IgD-negative memory B cell (primary cell): ENCODE results near the gene HOXB2. TPM values are rescaled to one million over a fixed set of nuclear protein-coding genes. Genes with fewer than 3 reads are reported as not detected.
"Not testable (repeated sequence)": the region's sequence is repeated elsewhere in the genome, so short reads cannot be mapped to it uniquely, and the experiment has no call there.

Experiments used
- H3K27ac Mint-ChIP-seq, 3 donors: one replicate each; pipeline ENCODE4 v1.8.0; 2020 to 2022; ENCODE audit warnings: mild to moderate bottlenecking in 3 of 3, mixed read lengths in 3 of 3, moderate library complexity in 1 of 3
- H3K27me3 Mint-ChIP-seq: one replicate; pipeline ENCODE4 v1.8.0; 2021; ENCODE audit warnings: mixed read lengths
- H3K36me3 Mint-ChIP-seq: one replicate; pipeline ENCODE4 v1.8.0; 2020; ENCODE audit warnings: mild to moderate bottlenecking, mixed read lengths
- H3K4me1 Mint-ChIP-seq, 3 donors: one replicate each; pipeline ENCODE4 v1.8.0; 2020 to 2022; ENCODE audit warnings: mixed read lengths in 3 of 3, mild to moderate bottlenecking in 1 of 3
- H3K4me3 Mint-ChIP-seq, 4 donors: one replicate each; pipeline ENCODE4 v1.8.0; 2020 to 2022; ENCODE audit warnings: mild to moderate bottlenecking in 4 of 4, mixed read lengths in 4 of 4, moderate library complexity in 3 of 4
- H3K9me3 Mint-ChIP-seq, 3 donors: one replicate each; pipeline ENCODE4 v1.8.0; 2020 to 2021; ENCODE audit warnings: mixed read lengths in 3 of 3, mild to moderate bottlenecking in 1 of 3
- polyA plus RNA-seq: library from polyadenylated mRNA; unstranded; fragments of 300-500 nt; fragmentation: Illumina TruSeq; gene quantifications from one replicate; pipeline ENCODE4 v1.2.3, GENCODE V29; 2021

HOXB2 gene
- polyA plus RNA-seq, 1 donor from 2014 or later, result 0.94 TPM

- Mint-ChIP-seq H3K4me1 (peaks cover 10 to 15% (median 11%) of the 10 kb centered on the region in 3 donors), H3K27me3 (peaks cover 41% of the 10 kb centered on the region), H3K4me3 (no peak overlapping the region), H3K36me3 (no peaks in the 10 kb centered on the region), H3K27ac (no peak overlapping the region), H3K9me3 (no peaks in the 10 kb centered on the region)
These were observed 1.4 kb upstream of the HOXB2 start for GRCh38 chr17:48546137-48546923.

- Mint-ChIP-seq H3K4me3 (peak overlapping the region in 2 of 4 donors; percentile 4 to 66), H3K27ac (peak overlapping the region in 1 of 3 donors; percentile 7), H3K27me3 (peaks cover 47% of the 10 kb centered on the region), H3K4me1 (peaks cover 11 to 15% (median 12%) of the 10 kb centered on the region in 3 donors), H3K9me3 (no peaks in the 10 kb centered on the region), H3K36me3 (no peaks in the 10 kb centered on the region)
These were observed 630 bp upstream of the HOXB2 start for GRCh38 chr17:48545539-48545938.

DNA sequence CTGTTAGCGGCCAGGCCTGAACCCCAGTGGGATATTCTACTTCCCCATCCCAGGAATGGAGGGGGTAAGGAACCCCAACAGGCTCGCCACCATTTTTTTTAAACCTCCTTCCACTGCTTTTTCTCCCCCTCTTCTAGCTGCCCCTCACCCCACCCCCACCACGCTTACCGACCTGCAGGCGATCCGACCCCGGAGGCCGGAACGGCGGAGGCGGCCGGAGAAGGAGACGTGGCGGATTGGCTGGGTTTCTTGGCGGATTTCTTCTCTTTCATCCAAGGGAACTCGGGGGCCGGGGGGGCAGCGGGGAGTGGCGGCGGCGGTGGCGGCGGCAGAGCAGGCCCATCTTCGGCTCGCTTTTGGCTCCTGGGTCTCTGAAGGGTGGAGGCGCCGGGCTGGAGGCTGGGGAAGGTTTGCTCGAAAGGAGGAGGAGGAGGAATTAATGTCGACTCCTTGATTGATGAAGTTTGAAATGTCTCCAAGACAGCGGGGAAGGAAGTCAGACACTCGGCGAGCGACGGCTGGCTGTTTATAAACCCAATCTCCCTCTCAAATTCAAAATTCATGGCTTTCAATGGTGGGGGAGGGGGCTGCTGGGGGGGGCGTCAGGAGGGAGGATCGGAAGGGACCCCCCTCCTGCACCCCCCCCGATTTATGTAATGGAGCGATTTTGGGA, 424 bp downstream of the HOXB2 start:
- H3K9me3 Mint-ChIP-seq, result no peaks in the 10 kb centered on the region
- peaks cover 53% of the 10 kb centered on the region for H3K27me3 Mint-ChIP-seq
- H3K36me3 Mint-ChIP-seq, result no peaks in the 10 kb centered on the region
- peak overlapping the region; percentile 66 to 91 (median 72) for H3K4me3 Mint-ChIP-seq
- peak overlapping the region in 2 of 3 donors; percentile 8 to 94 for H3K27ac Mint-ChIP-seq
- H3K4me1 Mint-ChIP-seq, result peaks cover 11 to 15% (median 12%) of the 10 kb centered on the region in 3 donors

DNA sequence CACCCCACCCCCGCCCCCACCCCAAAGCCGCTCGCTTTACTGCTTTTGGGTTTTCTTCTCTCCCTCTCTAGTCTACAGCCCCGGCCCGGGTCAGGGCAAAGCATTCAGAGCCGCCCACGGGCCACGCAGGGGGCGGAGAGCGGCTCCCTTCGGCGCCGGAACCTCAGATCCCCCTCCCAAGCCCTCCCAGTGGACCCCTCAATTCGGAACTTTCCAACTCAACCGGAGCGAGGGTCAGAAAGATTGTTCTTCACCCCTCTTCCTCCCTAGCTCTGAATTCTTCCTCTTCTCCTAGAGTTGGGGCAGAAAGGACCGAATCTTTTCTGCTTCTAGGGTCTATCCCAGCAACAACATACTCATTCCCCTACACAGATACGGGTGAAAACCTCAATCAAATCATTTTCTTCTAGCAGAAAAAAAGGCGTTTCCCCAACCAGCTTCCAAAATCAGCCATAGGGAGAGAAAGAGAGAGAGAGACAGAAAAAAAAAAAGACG, 1.0 kb downstream of the HOXB2 start:
- no peaks in the 10 kb centered on the region for H3K9me3 Mint-ChIP-seq

DNA sequence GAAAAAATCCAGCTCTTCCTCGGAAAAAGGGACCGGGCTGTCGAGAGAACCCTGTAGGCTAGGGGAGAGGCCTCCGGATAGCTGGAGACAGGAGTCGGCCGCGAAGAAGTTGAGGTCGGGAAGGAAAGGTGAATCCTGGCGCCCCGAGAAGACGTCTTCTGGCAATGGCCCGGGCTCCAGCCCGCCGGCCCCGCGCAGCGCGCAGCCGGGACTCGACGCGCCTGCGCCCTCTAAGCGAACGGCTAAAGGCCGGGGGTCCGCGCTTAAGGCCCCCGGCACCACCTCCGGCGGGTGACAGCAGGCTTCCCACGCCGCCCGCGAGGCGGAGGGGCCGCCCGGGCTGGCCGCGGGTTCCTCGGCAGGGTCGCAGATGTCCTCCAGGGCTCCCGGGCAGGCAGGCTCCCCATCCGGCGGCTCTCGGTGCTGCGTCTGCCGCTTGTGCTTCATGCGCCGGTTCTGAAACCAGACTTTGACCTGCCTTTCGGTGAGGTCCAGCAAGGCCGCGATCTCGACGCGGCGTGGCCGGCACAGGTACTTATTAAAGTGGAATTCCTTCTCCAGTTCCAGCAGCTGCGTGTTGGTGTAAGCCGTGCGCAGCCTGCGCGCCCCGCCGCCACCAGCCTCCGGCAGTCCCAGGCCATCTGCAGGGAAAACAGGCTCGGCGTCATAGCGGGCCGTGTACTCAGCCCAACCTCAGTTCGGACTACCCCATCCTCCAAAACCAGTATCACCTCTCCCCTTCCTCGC, 1.6 kb downstream of the HOXB2 start:
- H3K27me3 Mint-ChIP-seq, result peaks cover 54% of the 10 kb centered on the region
- H3K4me1 Mint-ChIP-seq, result peaks cover 11 to 15% (median 12%) of the 10 kb centered on the region in 3 donors

More for the DNA sequence above, 1.0 kb downstream of the HOXB2 start:
- Mint-ChIP-seq H3K36me3 (no peaks in the 10 kb centered on the region), H3K4me3 (peak overlapping the region; percentile 69 to 91 (median 80)), H3K4me1 (peaks cover 11 to 15% (median 12%) of the 10 kb centered on the region in 3 donors), H3K27me3 (peaks cover 54% of the 10 kb centered on the region), H3K27ac (peak overlapping the region in 2 of 3 donors; percentile 8 to 94)

GRCh38 chr17:48542698-48543106, 2.2 kb downstream of the HOXB2 start:
- no peaks in the 10 kb centered on the region for H3K36me3 Mint-ChIP-seq

More for the DNA sequence above, 1.6 kb downstream of the HOXB2 start:
- peak overlapping the region; percentile 88 to 94 (median 89) for H3K27ac Mint-ChIP-seq
- peak overlapping the region; percentile 78 to 94 (median 86) for H3K4me3 Mint-ChIP-seq
- H3K9me3 Mint-ChIP-seq, result no peaks in the 10 kb centered on the region
- H3K36me3 Mint-ChIP-seq, result no peaks in the 10 kb centered on the region

DNA sequence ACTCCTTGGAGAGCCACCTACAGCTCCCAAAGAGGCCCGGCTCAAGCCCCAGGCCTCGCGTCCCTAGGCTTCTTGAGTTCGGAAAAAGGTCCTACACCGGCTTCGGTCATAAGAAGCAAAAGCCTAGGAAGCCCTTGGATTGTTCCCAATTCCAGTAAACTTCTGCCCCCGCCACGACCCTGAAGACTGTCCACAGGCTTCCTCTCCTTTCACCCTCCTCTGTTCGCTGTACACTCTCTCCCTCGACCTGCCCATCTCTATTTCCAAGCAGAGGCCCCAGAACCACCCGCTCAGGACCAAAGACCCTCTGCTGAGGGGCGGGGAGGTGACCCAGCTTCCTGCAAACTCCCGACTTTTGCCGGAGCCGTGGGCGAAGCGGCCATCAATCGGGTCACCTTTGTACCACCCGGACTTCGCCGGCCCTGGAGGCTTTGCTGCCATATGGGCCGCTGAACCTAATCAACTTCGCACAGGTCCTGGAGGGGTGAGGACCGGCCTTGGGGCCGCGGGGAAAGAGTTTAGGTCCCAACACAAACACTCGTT, 2.7 kb downstream of the HOXB2 start:
- Mint-ChIP-seq H3K27me3 (peaks cover 53% of the 10 kb centered on the region), H3K9me3 (no peaks in the 10 kb centered on the region), H3K4me1 (peaks cover 9 to 15% (median 12%) of the 10 kb centered on the region in 3 donors), H3K36me3 (no peaks in the 10 kb centered on the region), H3K27ac (peak overlapping the region in 2 of 3 donors; percentile 73 to 89), H3K4me3 (peak overlapping the region; percentile 70 to 91 (median 86))

More at GRCh38 chr17:48542698-48543106, 2.2 kb downstream of the HOXB2 start:
- Mint-ChIP-seq H3K27ac (peak overlapping the region in 2 of 3 donors; percentile 88 to 89), H3K4me1 (peaks cover 10 to 15% (median 12%) of the 10 kb centered on the region in 3 donors), H3K9me3 (no peaks in the 10 kb centered on the region), H3K27me3 (peaks cover 54% of the 10 kb centered on the region), H3K4me3 (peak overlapping the region; percentile 78 to 94 (median 86))

DNA sequence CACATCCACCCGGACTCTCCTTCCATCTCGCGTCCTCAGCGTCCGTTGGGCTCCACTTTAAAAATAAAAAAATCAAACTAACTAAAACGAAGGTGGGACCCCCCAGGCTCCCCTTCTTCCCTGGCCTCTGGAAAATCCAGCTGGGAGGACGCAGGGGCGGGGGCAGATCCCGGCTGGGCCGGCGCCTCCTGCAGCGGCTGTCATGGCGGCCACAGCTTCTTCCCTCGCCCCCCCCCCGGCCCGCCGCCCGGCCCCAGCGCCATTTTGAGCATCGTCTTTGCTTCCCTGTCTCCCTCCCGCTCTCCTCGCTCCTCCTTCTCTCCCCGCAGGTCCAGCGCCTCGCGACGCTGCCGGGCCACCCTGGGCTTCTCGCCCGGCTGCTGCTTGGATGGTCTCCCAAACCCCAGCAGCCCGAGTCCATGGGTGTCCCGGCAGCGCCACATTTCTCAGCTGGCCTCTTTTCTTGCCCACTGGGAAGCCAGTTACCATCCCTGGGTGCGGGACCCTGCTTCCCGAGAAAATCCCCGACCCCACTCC, 3.3 kb downstream of the HOXB2 start:
- no peaks in the 10 kb centered on the region for H3K9me3 Mint-ChIP-seq
- peak overlapping the region in 1 of 3 donors; percentile 84 for H3K27ac Mint-ChIP-seq
- H3K4me3 Mint-ChIP-seq, result peak overlapping the region; percentile 70 to 91 (median 86)
- no peaks in the 10 kb centered on the region for H3K36me3 Mint-ChIP-seq
- H3K27me3 Mint-ChIP-seq, result peaks cover 54% of the 10 kb centered on the region
- H3K4me1 Mint-ChIP-seq, result peaks cover 9 to 15% (median 12%) of the 10 kb centered on the region in 3 donors

- H3K9me3 Mint-ChIP-seq, result no peaks in the 10 kb centered on the region
- H3K36me3 Mint-ChIP-seq, result no peaks in the 10 kb centered on the region
- H3K27me3 Mint-ChIP-seq, result peaks cover 53% of the 10 kb centered on the region
- H3K27ac Mint-ChIP-seq, result peak overlapping the region in 1 of 3 donors; percentile 84
- H3K4me1 Mint-ChIP-seq, result peaks cover 9 to 15% (median 12%) of the 10 kb centered on the region in 3 donors
- H3K4me3 Mint-ChIP-seq, result peak overlapping the region; percentile 70 to 91 (median 82)
These were observed 3.8 kb downstream of the HOXB2 start for GRCh38 chr17:48541036-48541576.

DNA sequence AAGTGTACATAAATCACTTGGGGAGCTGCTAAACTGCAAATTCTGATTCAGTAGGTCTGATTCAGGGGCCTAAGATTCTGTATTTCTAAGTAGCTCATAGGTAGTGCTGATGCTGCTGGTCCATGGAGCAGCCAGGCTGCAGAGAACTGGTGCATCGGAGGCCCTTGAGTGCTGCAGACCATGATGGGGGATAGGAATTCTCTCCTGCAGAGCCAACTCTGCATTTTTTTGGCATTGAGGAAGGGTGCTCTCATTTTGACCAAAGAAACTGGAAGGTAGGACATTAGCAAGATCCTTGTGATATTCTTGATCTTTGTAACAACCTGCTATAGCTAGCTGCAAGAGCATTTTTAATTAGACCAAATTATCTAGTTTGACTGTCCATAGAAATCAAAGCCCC, 4.7 kb downstream of the HOXB2 start:
- peaks cover 45% of the 10 kb centered on the region for H3K27me3 Mint-ChIP-seq
- no peak overlapping the region for H3K27ac Mint-ChIP-seq
- no peaks in the 10 kb centered on the region for H3K36me3 Mint-ChIP-seq
- peaks cover 9 to 15% (median 12%) of the 10 kb centered on the region in 3 donors for H3K4me1 Mint-ChIP-seq
- H3K9me3 Mint-ChIP-seq, result no peaks in the 10 kb centered on the region
- no peak overlapping the region for H3K4me3 Mint-ChIP-seq

GRCh38 chr17:48539177-48539576, 5.7 kb downstream of the HOXB2 start:
- no peak overlapping the region for H3K27ac Mint-ChIP-seq
- peaks cover 40% of the 10 kb centered on the region for H3K27me3 Mint-ChIP-seq
- H3K4me1 Mint-ChIP-seq, result peaks cover 7 to 14% (median 12%) of the 10 kb centered on the region in 3 donors
- no peak overlapping the region for H3K4me3 Mint-ChIP-seq
- no peaks in the 10 kb centered on the region for H3K36me3 Mint-ChIP-seq
- H3K9me3 Mint-ChIP-seq, result no peaks in the 10 kb centered on the region

- no peak overlapping the region for H3K4me3 Mint-ChIP-seq
- no peaks in the 10 kb centered on the region for H3K36me3 Mint-ChIP-seq
- peaks cover 0 to 5% (median 3%) of the 10 kb centered on the region in 3 donors for H3K4me1 Mint-ChIP-seq
- H3K27ac Mint-ChIP-seq, result no peak overlapping the region
- peaks cover 32% of the 10 kb centered on the region for H3K27me3 Mint-ChIP-seq
- H3K9me3 Mint-ChIP-seq, result no peaks in the 10 kb centered on the region
These were observed 7.6 kb downstream of the HOXB2 start for GRCh38 chr17:48537316-48537715.

GRCh38 chr17:48535793-48536559, 8.9 kb downstream of the HOXB2 start:
- H3K36me3 Mint-ChIP-seq, H3K4me1 Mint-ChIP-seq, H3K27ac Mint-ChIP-seq, H3K4me3 Mint-ChIP-seq, H3K9me3 Mint-ChIP-seq: not testable (repeated sequence)
- peaks cover 21% of the 10 kb centered on the region for H3K27me3 Mint-ChIP-seq
